Medulla oblongata (tissue), 1 donor: ENCODE data around the gene CSNK1D.

Experiments
- DNase-seq: peaks from one replicate; pipeline ENCODE4 v3.0.0-alpha.2; 2015; ENCODE audit errors: extremely low spot score

Gene CSNK1D

DNA sequence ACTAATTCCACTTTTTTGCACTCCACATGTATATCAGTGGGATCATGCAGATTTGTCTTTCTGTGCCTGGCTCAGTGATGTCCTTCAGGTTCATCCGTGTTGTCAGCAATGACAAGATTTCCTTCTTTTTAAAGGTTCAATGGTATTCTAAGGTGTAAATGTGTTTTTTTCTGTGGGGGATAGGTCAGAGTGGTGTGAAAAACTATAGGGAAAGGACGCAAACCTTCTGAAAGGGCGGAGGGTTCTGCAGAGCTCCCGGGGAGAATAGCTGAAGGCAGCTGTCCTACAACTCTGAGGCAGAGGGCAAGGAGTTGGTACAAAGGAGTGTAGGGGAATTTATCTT, 21.9 kb upstream of the CSNK1D start:
- no peak for DNase-seq

DNA sequence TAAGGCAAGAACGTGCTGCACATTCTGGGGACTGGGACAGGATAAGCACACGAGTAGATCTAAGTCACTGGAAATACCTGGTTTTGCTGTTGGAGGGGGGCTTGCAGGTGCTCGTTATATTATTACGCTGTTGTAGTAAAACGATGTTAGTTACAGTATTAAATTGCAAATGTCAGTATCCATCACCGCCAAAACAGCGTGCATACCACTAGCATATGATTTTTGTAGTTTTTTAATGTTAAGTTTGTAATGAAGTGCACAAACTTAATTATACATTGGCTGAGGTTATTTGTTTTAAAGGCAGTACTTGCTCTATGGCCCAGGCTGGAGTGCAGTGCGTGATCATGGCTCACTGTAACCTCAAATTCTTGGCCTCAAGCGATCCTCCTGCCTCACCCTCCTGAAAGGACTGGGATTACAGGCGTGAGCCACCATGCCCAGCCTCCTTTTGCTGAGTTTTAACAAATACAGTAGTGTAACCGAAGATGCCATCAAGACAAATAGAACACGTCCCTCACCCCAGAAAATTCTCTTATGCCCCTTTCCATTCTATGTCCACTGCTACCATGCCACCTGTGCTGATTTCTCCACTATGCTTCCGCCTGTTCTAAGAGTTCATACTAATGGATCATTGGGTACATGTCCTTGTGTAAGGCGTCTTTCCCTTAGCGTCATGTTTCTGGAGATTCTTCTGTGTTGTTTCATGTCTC, 20.7 kb upstream of the CSNK1D start:
- no peak for DNase-seq

GRCh38 chr17:82292251-82293154, 19.0 kb upstream of the CSNK1D start:
- peak; percentile 98 for DNase-seq

DNA sequence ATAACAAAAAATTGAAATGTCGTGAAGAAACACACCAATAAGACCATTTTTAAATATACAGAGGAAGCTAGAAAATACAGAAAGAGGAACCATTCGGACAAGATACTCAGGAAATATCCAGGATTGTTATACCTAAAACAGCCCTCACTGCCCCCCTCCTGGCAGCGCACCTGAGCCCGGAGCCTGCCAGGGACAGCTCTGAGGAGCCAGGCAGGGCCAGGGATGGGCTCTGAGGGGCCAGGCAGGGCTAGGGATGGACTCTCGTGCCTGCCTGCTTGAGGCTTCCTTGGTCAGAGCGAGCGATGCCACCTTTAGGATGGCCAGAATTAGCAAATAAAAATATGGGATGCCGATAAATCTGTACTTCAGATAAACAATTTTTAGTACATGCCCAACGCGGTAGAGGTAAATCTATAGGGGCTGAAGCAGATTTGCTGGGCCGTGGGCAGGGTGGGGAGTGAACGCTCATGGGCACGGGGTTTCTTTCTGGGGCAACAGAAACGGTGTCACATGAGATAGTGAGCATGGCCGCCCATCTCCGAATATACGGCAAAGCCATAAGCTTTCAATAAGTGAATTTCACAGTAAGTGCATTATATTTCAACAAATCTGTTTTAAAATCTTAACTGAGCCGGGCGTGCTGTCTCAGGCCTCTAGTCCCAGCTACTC, 18.2 kb upstream of the CSNK1D start:
- DNase-seq, result no peak

DNA sequence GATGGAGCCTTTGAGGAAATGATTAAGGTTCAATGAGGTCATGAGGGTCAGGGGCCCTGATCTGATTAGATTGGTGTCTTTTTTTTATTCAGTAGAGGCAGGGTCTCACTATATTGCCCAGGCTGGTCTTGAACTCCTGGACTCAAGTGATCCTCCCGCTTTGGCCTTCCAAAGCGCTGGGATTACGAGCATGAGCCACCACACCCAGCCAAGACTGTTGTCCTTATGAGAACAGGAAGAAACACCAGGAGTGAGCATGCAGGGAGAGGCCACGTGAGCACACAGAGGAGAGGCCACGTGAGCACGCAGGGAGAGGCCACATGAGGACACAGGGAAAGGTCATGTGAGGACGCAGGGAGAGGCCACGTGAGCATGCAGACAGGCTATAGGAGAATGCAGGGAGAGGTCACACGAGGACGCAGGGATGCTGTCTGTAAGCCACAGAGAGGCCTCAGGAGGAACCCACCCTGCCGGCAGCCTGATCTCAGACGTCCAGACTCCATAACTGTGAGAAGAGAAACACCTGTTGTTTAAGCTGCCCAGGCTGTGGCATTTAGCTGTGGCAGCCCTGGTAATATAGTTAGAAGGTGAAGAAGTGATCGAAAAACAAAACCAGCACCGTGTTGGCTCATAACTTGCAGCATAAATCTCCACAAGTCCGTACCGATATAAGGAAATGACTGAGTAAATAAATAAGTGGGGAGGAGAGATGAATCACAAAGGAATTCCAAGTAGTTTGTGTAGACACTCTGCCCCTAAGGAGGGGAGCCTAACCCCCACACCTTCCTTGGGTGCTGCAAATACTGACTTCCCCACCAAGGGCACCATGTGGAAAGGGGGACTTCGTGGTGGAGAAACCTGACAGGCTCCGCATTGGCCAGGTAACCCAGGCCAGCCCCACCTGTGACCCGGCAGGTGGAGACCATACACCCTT, 14.6 kb upstream of the CSNK1D start:
- no peak for DNase-seq

DNA sequence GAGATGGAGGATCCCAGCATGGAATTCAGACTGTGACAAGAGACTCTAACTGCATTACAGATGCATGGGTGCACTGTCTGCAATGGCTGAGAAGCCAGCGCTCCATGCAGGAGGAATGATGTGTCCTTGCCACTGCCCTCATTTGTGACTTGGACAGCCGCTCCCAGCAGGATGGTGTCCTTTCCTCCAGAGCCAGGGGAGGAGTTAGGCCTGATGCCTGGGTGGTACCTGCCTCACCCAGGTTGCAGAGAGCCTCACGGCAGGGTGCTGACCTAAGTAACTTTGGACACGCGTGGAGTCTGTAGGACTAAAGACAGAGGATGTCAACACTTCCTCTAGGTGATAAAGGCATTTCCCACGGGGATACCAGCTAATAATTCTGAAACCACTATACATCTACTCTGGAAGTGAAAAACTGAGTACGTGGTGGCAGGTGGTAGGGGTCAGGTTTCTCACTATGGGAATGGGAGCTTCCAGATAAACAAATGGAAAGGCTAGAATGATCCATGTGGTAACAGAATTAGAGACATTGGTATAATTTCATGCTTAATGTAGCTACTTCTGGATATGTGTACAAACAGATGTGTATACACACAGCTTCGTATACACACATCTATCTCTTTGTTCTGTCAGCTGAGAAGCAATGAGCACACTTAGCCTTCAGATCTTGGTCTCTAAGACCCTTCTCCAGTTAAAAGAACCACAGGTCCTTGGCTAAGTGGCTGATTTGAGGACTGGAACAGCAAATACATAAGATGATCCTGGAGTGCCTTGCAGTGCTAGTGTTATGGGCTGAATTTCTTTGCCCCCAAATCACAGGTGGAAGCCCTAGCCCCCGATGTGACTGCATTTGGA, 13.7 kb upstream of the CSNK1D start:
- no peak for DNase-seq

DNA sequence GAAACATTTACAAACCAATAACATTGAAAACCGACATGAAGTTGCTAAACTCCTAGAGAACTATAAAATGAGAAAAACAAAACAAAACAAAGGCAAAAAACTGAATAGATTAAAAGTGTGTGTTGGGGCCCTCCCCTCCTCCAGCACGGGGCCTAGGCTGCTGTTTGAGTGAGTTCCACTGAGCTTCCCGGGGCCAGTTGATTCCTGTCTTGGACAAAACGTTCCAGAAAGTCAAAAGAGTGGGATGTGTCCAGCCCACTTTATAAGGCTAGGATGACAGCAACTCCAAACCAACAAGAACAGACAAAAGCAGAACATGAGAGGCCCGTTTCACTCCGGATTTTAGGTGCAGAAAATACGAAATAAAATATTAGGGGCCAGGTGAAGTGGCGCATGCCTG, 11.6 kb upstream of the CSNK1D start:
- DNase-seq, result no peak

DNA sequence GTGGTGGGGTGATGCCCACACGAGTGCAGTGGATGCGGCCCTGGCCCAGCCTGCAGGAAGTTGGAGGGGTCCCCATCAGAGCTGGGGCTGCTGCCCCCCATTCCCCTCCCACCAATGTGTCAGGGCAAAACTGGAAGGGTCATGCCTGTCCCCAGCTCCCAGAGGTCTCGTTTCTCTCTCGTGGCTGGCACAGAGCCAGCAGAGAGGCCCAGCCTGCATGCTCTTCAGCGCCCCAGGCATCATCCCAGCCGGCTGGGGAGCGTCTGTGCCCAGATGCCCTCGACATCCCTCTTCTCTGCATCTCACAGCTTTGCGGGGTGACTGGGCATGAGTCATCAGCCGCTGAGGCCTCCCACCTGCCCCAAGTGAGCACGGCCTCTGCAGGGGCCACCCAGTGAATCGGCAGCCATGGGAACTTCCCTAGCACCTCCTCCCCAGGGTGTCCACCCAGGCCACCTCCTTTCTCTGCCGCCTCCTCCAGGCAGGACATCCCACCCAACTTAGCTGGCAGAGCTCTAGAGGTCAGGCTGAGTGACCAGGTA, 9.8 kb upstream of the CSNK1D start:
- DNase-seq, result no peak

GRCh38 chr17:82282239-82283207, 9.0 kb upstream of the CSNK1D start:
- no peak for DNase-seq

DNA sequence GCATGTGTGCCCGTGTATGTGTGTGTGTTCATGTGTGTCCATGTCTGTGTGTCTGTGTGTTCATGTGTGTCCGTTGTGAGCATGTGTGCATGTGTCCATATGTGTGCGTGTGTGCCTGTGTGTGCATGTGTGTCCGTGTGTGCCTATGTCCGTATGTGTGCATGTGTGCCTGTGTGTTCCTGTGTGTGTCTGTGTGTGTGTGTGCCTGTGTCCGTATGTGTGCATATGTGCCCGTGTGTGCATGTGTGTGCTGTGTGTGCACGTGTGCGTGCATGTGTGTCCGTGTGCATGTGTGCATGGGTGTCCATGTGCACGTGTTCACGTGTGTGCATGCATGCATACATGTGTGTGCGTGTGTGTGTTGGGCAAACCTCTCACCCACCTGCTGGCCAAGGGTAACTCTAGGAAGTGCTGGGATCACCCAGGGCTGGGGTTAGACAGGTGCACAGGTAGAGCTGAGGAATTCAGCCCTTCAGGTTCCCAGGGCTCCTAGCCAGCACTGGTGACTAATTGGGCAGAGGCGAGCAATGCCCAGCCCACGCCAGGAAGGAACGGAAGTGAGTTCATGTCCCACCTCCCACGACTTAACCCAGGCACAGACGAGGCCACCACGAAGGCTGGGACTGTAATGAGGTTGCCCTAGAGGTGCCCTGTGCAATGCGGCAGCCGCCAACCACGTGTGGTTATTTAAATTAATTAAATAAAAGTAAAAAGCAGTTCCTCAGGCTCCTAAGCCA, 8.2 kb upstream of the CSNK1D start:
- no peak for DNase-seq

- DNase-seq, result no peak
These were observed 7.6 kb upstream of the CSNK1D start for GRCh38 chr17:82281076-82281475.

DNA sequence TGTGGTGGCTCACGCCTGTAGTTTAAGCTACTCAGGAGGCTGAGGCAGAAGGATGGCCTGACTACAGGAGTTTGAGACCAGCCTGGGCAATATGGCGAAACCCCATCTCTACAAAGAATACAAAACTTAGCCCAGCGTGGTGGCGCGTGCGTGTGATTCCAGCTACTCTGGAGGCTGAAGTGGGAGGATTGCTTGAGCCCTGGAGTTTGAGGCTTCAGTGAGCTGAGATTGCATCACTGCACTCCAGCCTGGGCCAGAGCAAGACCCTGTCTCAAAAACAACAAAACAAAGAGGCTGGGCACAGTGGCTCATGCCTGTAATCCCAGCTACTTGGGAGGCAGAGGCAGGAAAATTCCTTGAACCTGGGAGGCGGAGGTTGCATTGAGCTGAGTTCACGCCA, 7.0 kb upstream of the CSNK1D start:
- DNase-seq, result no peak

DNA sequence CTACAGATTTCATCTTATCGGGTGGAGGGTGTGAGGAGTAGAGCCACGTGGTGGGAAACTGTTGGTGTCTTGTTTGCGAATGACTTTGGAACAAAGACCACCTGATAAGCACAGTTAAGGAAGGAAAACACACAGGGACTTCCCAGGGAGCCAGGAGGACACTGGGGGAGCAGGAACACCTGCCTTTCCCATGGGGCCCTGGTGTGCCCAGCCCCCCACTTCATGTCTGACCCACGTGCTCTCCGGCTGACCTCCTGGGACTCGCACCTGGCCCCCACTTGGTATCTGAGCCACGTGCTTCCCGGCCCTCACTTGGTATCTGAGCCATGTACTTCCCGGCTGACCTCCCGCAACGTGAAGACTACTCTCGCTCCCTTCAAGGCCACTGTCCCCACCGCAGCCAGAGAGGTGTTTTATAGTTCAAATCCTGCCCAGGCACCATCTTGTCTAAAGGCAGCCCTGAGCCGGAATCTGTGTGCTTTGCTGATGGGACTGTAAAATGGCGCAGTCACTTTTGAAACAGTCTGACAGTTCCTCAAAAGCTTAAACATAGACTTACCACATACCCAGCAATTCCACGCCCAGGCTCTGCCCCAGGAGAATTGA, 5.4 kb upstream of the CSNK1D start:
- no peak for DNase-seq

GRCh38 chr17:82278308-82278707, 4.8 kb upstream of the CSNK1D start:
- DNase-seq, result no peak

DNA sequence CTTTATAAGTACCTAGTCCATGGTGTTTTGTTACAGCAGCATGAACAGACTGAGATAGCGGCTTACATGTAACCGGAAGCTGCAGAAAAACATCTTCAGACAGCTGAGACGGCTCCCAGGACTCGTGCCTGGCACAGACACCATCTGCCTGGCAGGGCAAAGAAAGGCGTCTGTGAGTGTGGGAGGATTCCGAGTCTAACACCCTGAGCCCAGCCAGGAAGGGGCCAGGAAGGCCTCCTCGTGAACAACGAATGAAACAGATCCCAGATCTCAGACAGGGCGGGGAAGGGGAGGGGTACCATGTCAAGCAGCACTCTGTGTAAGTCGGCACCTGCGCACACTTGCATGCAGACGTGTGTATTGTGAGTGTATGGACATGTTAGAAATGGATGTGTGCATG, 4.4 kb upstream of the CSNK1D start:
- peak; percentile 53 for DNase-seq

DNA sequence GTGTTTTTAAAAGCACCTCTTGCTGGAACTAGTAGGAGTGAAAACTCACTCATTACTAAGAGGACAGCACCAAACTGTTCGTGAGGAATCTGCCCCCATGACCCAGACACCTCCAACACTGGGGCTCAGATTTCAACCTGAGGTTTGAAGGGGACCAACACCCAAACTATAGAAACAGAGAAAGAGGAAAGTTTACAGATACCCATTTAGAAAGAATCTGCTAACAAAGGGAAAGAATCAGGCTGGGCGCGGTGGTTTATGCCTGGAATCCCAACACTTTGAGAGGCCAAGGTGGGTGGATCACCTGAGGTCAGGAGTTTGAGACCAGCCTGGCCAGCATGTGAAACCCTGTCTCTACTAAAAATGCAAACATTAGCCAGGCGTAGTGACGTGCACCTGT, 3.4 kb upstream of the CSNK1D start:
- no peak for DNase-seq

DNA sequence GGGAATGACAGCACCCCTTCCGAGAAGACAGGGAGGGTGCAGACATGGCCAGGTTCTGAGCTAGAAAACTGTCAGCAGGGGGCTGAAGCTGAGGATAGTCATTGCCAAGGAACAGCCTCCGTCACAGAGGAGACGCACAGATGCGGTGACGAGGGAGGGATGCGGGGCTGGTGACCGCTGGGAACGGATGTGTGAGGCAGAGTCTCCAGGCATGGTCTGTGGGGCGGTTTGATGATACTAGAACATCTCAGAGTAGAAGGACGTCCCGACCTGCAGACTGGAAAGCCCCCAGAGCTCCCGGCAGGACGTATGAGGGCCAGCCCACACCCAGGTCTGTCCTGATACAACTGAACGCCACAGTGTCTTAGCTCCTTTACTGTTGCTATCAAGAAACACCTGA, 1.8 kb upstream of the CSNK1D start:
- DNase-seq, result no peak
